NT2/D1 (cell line): ENCODE measurements around the gene MKS1.

ENCODE experiments used
- SUZ12 ChIP-seq: IDR thresholded peaks from 2 replicates; pipeline ENCODE4 v1.6.1; 2011; ENCODE audit not compliant: insufficient read length, insufficient read depth; ENCODE audit errors: extremely low read depth
- YY1 ChIP-seq: IDR thresholded peaks from 2 replicates; pipeline ENCODE4 v1.6.1; 2011; ENCODE audit not compliant: insufficient read length, insufficient read depth
- ZNF274 ChIP-seq: IDR thresholded peaks from 2 replicates; pipeline ENCODE4 v1.6.1; 2011; ENCODE audit warnings: mild to moderate bottlenecking, low read depth, low read length

- TF ChIP-seq ZNF274, result no peak
- TF ChIP-seq SUZ12, result no peak
- TF ChIP-seq YY1, result no peak
These were observed 31.4 kb upstream of the MKS1 start for GRCh38 chr17:58250344-58251011.
